ENCODE data around the gene COCH. TPM values are rescaled to one million over a fixed set of nuclear protein-coding genes. Genes with fewer than 3 reads are reported as not detected.

The COCH gene
- total and polyA plus RNA-seq, 10 of the 15 experiments (the other 5 are each of a cell fraction or from before 2014, with no cell fraction given), result 1.8 to 8.3 (median 5.1) TPM

DNA sequence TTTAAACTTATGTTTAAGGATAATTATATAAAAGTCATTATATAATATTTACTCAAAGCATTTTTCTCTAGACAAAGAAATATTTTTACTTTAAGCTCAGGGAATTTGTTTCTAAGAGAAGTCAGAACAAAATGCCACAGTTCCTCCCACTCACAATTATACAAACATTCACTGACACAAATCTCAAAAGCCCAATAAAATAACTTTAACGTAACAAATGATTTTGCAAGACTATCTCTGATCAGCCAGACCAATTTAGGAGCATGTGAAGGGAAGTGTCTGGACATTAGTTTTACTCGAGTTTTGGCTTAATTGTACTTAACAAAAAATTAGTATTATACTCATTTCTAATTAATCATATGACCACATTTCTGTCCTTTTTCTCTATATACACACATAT is 41.2 kb downstream of the COCH start:
- no peak for FAIRE-seq
- H3K9ac ChIP-seq (ENCODE audit: control insufficient read depth, insufficient read depth, low read length), result no peak overlapping the region
- no peak overlapping the region for H3K4me2 ChIP-seq (ENCODE audit: control insufficient read depth, insufficient read depth)
- DNase-seq (ENCODE audit: low read depth, low spot score), result no peak
- ChIA-PET RAD21 (ENCODE audit: unreplicated experiment) (interaction anchor here (1.3 to 1.5 kb wide), 2 partner anchors 10 to 12 kb away, joined by 3 to 4 read pairs; no protein-coding TSS in a partner anchor), SMC1A (ENCODE audit: uncharacterized antibody, unreplicated experiment) (interaction anchor here (0.7 to 4.0 kb wide), 6 partner anchors 10 to 355 kb away, joined by 3 to 20 read pairs (median 3); no protein-coding TSS in a partner anchor), CTCF (interaction anchor here (0.9 to 1.7 kb wide), 5 partner anchors 9 to 268 kb away, joined by 3 to 4 read pairs (median 3); no protein-coding TSS in a partner anchor), POLR2A (interaction anchor here (0.9 kb wide), 1 partner anchor 18 kb away, joined by 3 read pairs; no protein-coding TSS in a partner anchor)
- H3K4me1 ChIP-seq (ENCODE audit: control insufficient read depth, insufficient read depth, low read length), result no peaks in the 10 kb centered on the region
- H2AFZ ChIP-seq (ENCODE audit: control insufficient read depth, low read depth, low read length), result no peak overlapping the region
- H3K27ac ChIP-seq (ENCODE audit: control insufficient read depth, insufficient read depth), result no peak overlapping the region
- 96% methylated on average over 2 of the region's 2 CpGs for WGBS (ENCODE audit: insufficient coverage, insufficient replicate concordance, low lambda C conversion rate, missing lambda C conversion rate)
- no peaks in the 10 kb centered on the region for H4K20me1 ChIP-seq (ENCODE audit: control insufficient read depth, insufficient read depth)
- ATAC-seq, result no peak
- no TSS peak for BruUV-seq (replicated peaks)
- H3K4me3 ChIP-seq, result no peak overlapping the region
- in situ Hi-C loops (cut with MboI) (no loop called here), intact Hi-C loops (cut with micrococcal nuclease; ENCODE audit: unreplicated experiment) (no loop called here)
- H3K27me3 ChIP-seq (replicated peaks in 1 of 2; ENCODE audit: control insufficient read depth in 2 of 2, insufficient read depth in 2 of 2, low read length in 1 of 2), result no peaks in the 10 kb centered on the region
- no peaks in the 10 kb centered on the region for H3K79me2 ChIP-seq (ENCODE audit: control insufficient read depth, insufficient read depth, low read length)
- no peaks in the 10 kb centered on the region for H3K9me3 ChIP-seq (replicated peaks; ENCODE audit: control insufficient read depth, insufficient read depth, low read length)
- H3K36me3 ChIP-seq (ENCODE audit: control insufficient read depth in 2 of 2, insufficient read depth in 2 of 2, low read length in 1 of 2), result peaks cover 1 to 14% of the 10 kb centered on the region in 2 experiments
- TF ChIP-seq, protein P1, sequence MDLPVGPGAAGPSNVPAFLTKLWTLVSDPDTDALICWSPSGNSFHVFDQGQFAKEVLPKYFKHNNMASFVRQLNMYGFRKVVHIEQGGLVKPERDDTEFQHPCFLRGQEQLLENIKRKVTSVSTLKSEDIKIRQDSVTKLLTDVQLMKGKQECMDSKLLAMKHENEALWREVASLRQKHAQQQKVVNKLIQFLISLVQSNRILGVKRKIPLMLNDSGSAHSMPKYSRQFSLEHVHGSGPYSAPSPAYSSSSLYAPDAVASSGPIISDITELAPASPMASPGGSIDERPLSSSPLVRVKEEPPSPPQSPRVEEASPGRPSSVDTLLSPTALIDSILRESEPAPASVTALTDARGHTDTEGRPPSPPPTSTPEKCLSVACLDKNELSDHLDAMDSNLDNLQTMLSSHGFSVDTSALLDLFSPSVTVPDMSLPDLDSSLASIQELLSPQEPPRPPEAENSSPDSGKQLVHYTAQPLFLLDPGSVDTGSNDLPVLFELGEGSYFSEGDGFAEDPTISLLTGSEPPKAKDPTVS (IDR thresholded peaks at IDR 0.05; ENCODE audit: low read depth, low read length), result no peak
- TF ChIP-seq, protein P2, sequence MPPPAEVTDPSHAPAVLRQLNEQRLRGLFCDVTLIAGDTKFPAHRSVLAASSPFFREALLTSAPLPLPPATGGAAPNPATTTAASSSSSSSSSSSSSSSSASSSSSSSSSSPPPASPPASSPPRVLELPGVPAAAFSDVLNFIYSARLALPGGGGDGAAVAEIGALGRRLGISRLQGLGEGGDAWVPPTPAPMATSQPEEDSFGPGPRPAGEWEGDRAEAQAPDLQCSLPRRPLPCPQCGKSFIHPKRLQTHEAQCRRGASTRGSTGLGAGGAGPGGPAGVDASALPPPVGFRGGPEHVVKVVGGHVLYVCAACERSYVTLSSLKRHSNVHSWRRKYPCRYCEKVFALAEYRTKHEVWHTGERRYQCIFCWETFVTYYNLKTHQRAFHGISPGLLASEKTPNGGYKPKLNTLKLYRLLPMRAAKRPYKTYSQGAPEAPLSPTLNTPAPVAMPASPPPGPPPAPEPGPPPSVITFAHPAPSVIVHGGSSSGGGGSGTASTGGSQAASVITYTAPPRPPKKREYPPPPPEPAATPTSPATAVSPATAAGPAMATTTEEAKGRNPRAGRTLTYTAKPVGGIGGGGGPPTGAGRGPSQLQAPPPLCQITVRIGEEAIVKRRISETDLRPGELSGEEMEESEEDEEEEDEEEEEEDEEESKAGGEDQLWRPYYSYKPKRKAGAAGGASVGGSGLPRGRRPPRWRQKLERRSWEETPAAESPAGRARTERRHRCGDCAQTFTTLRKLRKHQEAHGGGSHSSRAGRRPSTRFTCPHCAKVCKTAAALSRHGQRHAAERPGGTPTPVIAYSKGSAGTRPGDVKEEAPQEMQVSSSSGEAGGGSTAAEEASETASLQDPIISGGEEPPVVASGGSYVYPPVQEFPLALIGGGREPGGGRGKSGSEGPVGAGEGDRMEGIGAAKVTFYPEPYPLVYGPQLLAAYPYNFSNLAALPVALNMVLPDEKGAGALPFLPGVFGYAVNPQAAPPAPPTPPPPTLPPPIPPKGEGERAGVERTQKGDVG (CRISPR knock-in tag; IDR thresholded peaks at IDR 0.05), result no peak
- TF ChIP-seq KDM1A (IDR thresholded peaks at IDR 0.05; ENCODE audit: borderline replicate concordance), result no peak
- TF ChIP-seq HDAC6 (IDR thresholded peaks at IDR 0.05; ENCODE audit: unreplicated experiment), result no peak
- no peak for TF ChIP-seq POU2F2 (IDR thresholded peaks at IDR 0.05; ENCODE audit: borderline replicate concordance, low read depth, low read length)
- TF ChIP-seq, protein P3, sequence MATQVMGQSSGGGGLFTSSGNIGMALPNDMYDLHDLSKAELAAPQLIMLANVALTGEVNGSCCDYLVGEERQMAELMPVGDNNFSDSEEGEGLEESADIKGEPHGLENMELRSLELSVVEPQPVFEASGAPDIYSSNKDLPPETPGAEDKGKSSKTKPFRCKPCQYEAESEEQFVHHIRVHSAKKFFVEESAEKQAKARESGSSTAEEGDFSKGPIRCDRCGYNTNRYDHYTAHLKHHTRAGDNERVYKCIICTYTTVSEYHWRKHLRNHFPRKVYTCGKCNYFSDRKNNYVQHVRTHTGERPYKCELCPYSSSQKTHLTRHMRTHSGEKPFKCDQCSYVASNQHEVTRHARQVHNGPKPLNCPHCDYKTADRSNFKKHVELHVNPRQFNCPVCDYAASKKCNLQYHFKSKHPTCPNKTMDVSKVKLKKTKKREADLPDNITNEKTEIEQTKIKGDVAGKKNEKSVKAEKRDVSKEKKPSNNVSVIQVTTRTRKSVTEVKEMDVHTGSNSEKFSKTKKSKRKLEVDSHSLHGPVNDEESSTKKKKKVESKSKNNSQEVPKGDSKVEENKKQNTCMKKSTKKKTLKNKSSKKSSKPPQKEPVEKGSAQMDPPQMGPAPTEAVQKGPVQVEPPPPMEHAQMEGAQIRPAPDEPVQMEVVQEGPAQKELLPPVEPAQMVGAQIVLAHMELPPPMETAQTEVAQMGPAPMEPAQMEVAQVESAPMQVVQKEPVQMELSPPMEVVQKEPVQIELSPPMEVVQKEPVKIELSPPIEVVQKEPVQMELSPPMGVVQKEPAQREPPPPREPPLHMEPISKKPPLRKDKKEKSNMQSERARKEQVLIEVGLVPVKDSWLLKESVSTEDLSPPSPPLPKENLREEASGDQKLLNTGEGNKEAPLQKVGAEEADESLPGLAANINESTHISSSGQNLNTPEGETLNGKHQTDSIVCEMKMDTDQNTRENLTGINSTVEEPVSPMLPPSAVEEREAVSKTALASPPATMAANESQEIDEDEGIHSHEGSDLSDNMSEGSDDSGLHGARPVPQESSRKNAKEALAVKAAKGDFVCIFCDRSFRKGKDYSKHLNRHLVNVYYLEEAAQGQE (IDR thresholded peaks at IDR 0.05; ENCODE audit: low read depth, low read length), result no peak
- TF ChIP-seq, protein P4, sequence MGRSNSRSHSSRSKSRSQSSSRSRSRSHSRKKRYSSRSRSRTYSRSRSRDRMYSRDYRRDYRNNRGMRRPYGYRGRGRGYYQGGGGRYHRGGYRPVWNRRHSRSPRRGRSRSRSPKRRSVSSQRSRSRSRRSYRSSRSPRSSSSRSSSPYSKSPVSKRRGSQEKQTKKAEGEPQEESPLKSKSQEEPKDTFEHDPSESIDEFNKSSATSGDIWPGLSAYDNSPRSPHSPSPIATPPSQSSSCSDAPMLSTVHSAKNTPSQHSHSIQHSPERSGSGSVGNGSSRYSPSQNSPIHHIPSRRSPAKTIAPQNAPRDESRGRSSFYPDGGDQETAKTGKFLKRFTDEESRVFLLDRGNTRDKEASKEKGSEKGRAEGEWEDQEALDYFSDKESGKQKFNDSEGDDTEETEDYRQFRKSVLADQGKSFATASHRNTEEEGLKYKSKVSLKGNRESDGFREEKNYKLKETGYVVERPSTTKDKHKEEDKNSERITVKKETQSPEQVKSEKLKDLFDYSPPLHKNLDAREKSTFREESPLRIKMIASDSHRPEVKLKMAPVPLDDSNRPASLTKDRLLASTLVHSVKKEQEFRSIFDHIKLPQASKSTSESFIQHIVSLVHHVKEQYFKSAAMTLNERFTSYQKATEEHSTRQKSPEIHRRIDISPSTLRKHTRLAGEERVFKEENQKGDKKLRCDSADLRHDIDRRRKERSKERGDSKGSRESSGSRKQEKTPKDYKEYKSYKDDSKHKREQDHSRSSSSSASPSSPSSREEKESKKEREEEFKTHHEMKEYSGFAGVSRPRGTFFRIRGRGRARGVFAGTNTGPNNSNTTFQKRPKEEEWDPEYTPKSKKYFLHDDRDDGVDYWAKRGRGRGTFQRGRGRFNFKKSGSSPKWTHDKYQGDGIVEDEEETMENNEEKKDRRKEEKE (IDR thresholded peaks at IDR 0.05), result no peak
- TF ChIP-seq SIX5 (IDR thresholded peaks at IDR 0.05; ENCODE audit: low read depth, low read length, severe bottlenecking), result no peak
- no peak for TF ChIP-seq ASH2L (IDR thresholded peaks at IDR 0.05; ENCODE audit: borderline replicate concordance, low read depth)
- no peak for TF ChIP-seq JUNB (IDR thresholded peaks at IDR 0.05)
- TF ChIP-seq MTA2 (IDR thresholded peaks at IDR 0.05; ENCODE audit: low read depth), result no peak

Data from GM12878 (cell line).